ENCODE data around the gene TNFRSF6B. TPM values are rescaled to one million over a fixed set of nuclear protein-coding genes. Genes with fewer than 3 reads are reported as not detected.
"Not testable (repeated sequence)": the region's sequence is repeated elsewhere in the genome, so short reads cannot be mapped to it uniquely, and the experiment has no call there.

TNFRSF6B gene
- total RNA-seq, 2 experiments from 2014 or later: not detected

DNA sequence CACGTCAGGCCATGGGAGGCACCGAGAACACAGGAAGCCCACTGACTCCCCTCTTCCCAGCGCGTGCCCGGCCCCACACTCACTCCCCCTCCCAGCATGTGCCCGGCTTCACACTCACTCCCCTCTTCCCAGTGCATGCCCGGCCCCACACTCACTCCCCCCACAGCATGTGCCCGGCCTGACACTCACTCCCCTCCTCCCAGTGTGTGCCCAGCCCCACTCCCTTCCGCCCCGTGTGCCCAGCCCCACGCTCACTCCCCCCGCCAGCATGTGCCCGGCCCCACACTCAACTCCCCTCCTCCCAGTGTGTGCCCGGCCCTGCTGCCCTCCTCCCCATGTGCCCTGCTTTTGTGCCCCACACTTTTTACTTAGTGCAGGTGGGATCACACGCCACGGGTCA is 28.6 kb upstream of the TNFRSF6B start:
- Mint-ChIP-seq H3K9me3 (ENCODE audit: low read depth) (no peaks in the 10 kb centered on the region), H3K4me1 (no peaks in the 10 kb centered on the region), H3K27ac (no peak overlapping the region), H3K4me3 (no peak overlapping the region), H3K27me3 (no peaks in the 10 kb centered on the region), H3K36me3 (peaks cover 5% of the 10 kb centered on the region)
- DNase-seq (no peak), ATAC-seq (no peak)
- CTCF ChIA-PET: no interaction called here

GRCh38 chr20:63668351-63668750 is 28.1 kb upstream of the TNFRSF6B start:
- Mint-ChIP-seq H3K27me3 (no peaks in the 10 kb centered on the region), H3K27ac (no peak overlapping the region), H3K4me1 (no peaks in the 10 kb centered on the region), H3K4me3 (no peak overlapping the region), H3K9me3 (ENCODE audit: low read depth) (no peaks in the 10 kb centered on the region), H3K36me3 (peaks cover 5% of the 10 kb centered on the region)
- CTCF ChIA-PET: no interaction called here
- no peak for ATAC-seq
- DNase-seq: no peak

DNA sequence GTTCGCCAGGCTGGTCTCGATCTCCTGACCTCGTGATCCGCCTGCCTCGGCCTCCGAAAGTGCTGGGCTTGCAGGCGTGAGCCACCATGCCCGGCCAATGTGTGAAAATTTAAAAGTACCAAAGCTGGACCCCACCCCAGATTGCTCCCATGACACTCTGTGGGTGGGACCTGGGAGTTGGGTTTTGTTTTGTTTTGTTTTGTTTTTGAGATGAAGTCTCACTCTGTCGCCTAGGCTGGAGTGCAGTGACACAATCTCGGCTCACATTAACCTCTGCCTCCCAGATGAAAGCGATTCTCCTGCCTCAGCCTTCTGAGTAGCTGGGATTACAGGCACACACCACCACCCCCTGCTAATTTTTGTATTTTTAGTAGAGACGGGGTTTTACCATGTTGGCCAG is 24.8 kb upstream of the TNFRSF6B start:
- DNase-seq; H3K9me3 Mint-ChIP-seq (ENCODE audit: low read depth): not testable (repeated sequence)

GRCh38 chr20:63672666-63673065 is 23.8 kb upstream of the TNFRSF6B start:
- no peaks in the 10 kb centered on the region for H3K27me3 Mint-ChIP-seq

More for the DNA sequence above, 24.8 kb upstream of the TNFRSF6B start:
- H3K4me1 Mint-ChIP-seq, ATAC-seq, H3K36me3 Mint-ChIP-seq, H3K4me3 Mint-ChIP-seq, H3K27me3 Mint-ChIP-seq, H3K27ac Mint-ChIP-seq, CTCF ChIA-PET: not testable (repeated sequence)

DNA sequence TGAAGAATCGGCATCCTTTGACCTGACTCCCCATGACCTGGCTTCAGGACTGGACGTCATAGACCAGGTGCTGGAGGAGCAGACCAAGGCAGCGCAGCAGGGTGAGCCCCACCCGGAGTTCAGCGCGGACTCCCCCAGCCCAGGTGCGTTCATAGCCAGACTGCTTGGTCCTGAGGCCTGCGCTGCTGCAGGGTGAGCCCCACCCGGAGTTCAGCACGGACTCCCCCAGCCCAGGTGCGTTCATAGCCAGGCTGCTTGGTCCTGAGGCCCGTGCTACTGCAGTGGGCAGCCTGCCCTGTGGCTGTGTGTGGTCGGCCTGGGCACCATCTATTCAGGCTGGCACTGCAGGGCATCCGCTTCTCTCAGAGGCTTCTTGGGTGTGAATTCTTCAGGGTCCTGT is 22.5 kb upstream of the TNFRSF6B start:
- no peaks in the 10 kb centered on the region for H3K9me3 Mint-ChIP-seq (ENCODE audit: low read depth)
- CTCF ChIA-PET: no interaction called here
- no peaks in the 10 kb centered on the region for H3K27me3 Mint-ChIP-seq
- no peak overlapping the region for H3K4me3 Mint-ChIP-seq
- H3K36me3 Mint-ChIP-seq: peaks cover 5% of the 10 kb centered on the region
- H3K27ac Mint-ChIP-seq: no peak overlapping the region
- ATAC-seq (no peak), DNase-seq (no peak)
- H3K4me1 Mint-ChIP-seq: no peaks in the 10 kb centered on the region

More at GRCh38 chr20:63672666-63673065, 23.8 kb upstream of the TNFRSF6B start:
- DNase-seq (no peak), ATAC-seq (no peak)
- CTCF ChIA-PET: no interaction called here
- Mint-ChIP-seq H3K9me3 (ENCODE audit: low read depth) (no peaks in the 10 kb centered on the region), H3K36me3 (peaks cover 8% of the 10 kb centered on the region), H3K27ac (no peak overlapping the region), H3K4me1 (no peaks in the 10 kb centered on the region), H3K4me3 (no peak overlapping the region)

DNA sequence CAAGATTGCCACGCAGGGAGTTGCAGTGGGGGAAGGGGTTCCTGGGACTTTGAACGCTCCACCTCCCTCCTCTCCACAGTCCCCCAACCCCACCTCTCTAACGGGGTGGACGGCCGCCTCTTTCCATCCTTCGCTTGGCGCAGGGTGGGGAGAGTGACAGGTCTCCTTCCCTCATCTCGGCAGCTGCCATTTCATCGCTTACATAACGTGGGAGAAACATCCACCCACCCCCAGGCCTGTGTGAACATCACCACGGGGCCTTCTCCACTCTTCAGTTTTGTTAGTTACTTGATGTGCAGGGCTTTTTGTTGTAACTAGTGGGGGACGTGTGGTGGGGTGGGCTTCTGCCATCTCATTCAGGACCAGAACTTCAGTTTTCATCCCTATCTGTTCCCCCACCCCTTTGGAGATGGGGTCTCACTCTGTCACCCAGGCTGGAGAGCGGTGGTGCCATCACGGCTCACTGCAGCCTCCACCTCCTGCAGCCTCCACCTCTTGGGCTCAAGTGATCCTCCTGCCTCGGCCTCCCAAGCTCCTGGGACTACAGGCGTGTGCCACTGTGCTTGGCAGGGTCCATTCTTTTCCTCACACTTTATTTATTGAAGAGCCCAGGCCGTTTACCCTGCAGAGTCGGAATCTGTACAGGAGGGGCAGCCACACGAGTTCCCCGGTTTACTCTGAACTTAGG is 20.6 kb upstream of the TNFRSF6B start:
- no peak for ATAC-seq
- Mint-ChIP-seq H3K36me3 (peaks cover 5% of the 10 kb centered on the region), H3K9me3 (ENCODE audit: low read depth) (no peaks in the 10 kb centered on the region), H3K27ac (no peak overlapping the region), H3K4me3 (no peak overlapping the region), H3K4me1 (no peaks in the 10 kb centered on the region), H3K27me3 (no peaks in the 10 kb centered on the region)
- CTCF ChIA-PET: no interaction called here
- no peak for DNase-seq

DNA sequence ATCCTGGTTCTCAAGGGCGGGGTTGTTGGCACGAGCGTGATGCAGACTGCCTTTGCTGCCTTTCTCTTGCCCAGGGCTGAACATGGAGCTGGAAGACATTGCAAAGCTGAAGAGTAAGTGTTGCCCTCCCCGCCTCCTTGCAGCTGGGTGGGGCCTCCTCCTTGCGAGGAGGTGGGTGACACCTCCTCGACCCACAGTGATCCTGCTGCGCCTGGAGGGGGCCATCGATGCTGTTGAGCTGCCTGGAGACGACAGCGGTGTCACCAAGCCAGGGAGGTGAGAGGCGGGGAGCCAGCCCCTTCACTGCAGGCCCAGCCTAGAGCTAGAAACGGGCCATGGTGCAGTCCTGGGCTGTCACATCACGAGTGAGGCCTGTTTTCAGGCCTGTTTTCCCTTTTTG is 18.4 kb upstream of the TNFRSF6B start:
- ATAC-seq (no peak), DNase-seq (no peak)
- Mint-ChIP-seq H3K27me3 (no peaks in the 10 kb centered on the region), H3K36me3 (peaks cover 5% of the 10 kb centered on the region), H3K27ac (no peak overlapping the region), H3K4me1 (peaks cover 4% of the 10 kb centered on the region), H3K9me3 (ENCODE audit: low read depth) (no peaks in the 10 kb centered on the region), H3K4me3 (no peak overlapping the region)
- CTCF ChIA-PET: no interaction called here

GRCh38 chr20:63678667-63679465 is 17.6 kb upstream of the TNFRSF6B start:
- no peak overlapping the region for H3K4me3 Mint-ChIP-seq
- H3K4me1 Mint-ChIP-seq: peaks cover 4% of the 10 kb centered on the region
- H3K27me3 Mint-ChIP-seq: no peaks in the 10 kb centered on the region
- ATAC-seq: no peak
- no peaks in the 10 kb centered on the region for H3K9me3 Mint-ChIP-seq (ENCODE audit: low read depth)
- H3K36me3 Mint-ChIP-seq: peaks cover 5% of the 10 kb centered on the region
- DNase-seq: no peak
- CTCF ChIA-PET: no interaction called here
- H3K27ac Mint-ChIP-seq: no peak overlapping the region

- H3K9me3 Mint-ChIP-seq (ENCODE audit: low read depth): no peaks in the 10 kb centered on the region
- H3K27me3 Mint-ChIP-seq: no peaks in the 10 kb centered on the region
- H3K4me1 Mint-ChIP-seq: peaks cover 4% of the 10 kb centered on the region
- no peak overlapping the region for H3K27ac Mint-ChIP-seq
- CTCF ChIA-PET: no interaction called here
- H3K4me3 Mint-ChIP-seq: no peak overlapping the region
- ATAC-seq: no peak
- DNase-seq: no peak
- H3K36me3 Mint-ChIP-seq: peaks cover 5% of the 10 kb centered on the region
Observed at GRCh38 chr20:63679799-63680305, 16.6 kb upstream of the TNFRSF6B start.

DNA sequence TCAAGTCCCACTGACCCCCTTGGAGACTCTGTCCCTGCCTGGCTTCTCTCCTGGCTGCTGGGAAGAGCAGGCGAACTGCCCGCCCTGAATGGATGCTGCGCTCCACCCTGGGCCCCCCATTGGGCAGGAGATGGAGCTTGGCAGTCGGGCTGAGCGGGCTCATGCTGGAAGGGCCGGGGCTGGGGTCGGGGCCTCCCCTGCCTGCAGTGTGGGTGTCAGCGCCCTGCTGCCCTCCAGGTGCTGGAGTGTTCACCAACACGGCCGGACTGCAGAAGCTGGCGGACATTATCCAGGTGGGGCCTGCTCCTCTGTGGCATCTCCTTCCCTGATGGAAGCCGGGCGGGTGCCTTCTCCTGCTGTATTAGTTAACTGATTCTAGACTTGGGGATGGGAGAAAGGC is 16.0 kb upstream of the TNFRSF6B start:
- Mint-ChIP-seq H3K9me3 (ENCODE audit: low read depth) (no peaks in the 10 kb centered on the region), H3K27ac (no peak overlapping the region), H3K27me3 (no peaks in the 10 kb centered on the region), H3K36me3 (peaks cover 5% of the 10 kb centered on the region), H3K4me1 (peaks cover 4% of the 10 kb centered on the region), H3K4me3 (no peak overlapping the region)
- ATAC-seq (no peak), DNase-seq (no peak)
- CTCF ChIA-PET: no interaction called here

GRCh38 chr20:63680857-63681608 is 15.4 kb upstream of the TNFRSF6B start:
- Mint-ChIP-seq H3K9me3 (ENCODE audit: low read depth) (no peaks in the 10 kb centered on the region), H3K27me3 (no peaks in the 10 kb centered on the region), H3K4me3 (no peak overlapping the region), H3K36me3 (peaks cover 3% of the 10 kb centered on the region), H3K27ac (no peak overlapping the region), H3K4me1 (peaks cover 4% of the 10 kb centered on the region)
- DNase-seq (no peak), ATAC-seq (no peak)
- CTCF ChIA-PET: no interaction called here

- no peaks in the 10 kb centered on the region for H3K36me3 Mint-ChIP-seq
- H3K4me1 Mint-ChIP-seq: peaks cover 4% of the 10 kb centered on the region
- no peaks in the 10 kb centered on the region for H3K9me3 Mint-ChIP-seq (ENCODE audit: low read depth)
- ATAC-seq (no peak), DNase-seq (no peak)
- no peaks in the 10 kb centered on the region for H3K27me3 Mint-ChIP-seq
- no peak overlapping the region for H3K4me3 Mint-ChIP-seq
- CTCF ChIA-PET: no interaction called here
- no peak overlapping the region for H3K27ac Mint-ChIP-seq
Observed at GRCh38 chr20:63681609-63682142, 14.8 kb upstream of the TNFRSF6B start.

- Mint-ChIP-seq H3K27ac (no peak overlapping the region), H3K9me3 (ENCODE audit: low read depth) (no peaks in the 10 kb centered on the region), H3K4me1 (peaks cover 7% of the 10 kb centered on the region), H3K27me3 (no peaks in the 10 kb centered on the region), H3K36me3 (no peaks in the 10 kb centered on the region), H3K4me3 (no peak overlapping the region)
- DNase-seq: no peak
- no peak for ATAC-seq
- CTCF ChIA-PET: no interaction called here
Observed at GRCh38 chr20:63682384-63683139, 13.9 kb upstream of the TNFRSF6B start.
